Measurements from ENCODE around the gene HIBADH.

Gene HIBADH

DNA sequence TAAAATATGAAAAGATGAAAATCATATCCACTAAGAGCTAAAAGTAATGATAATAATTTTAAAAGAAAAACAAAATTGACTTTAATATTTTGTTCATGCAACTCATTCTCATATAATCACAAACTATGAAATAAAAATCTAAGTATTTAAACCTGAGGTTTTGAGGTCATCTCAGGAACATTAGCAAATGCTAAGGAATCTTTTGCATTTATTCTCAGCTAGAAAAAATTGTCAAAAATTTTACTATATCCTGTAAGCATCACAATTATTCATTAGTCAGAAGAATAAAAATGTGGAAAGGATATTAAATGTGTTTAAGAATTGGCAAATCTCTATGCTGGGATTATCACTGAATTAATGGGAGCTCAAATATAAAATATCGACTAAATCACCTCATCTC is 40.5 kb upstream of the HIBADH start:
- H3K4me3 ChIP-seq (ENCODE audit: low read depth, low read length): no peak overlapping the region
- TF ChIP-seq CTCF (IDR thresholded peaks at IDR 0.05; ENCODE audit: borderline replicate concordance, insufficient read depth, low read depth, low read length): no peak

GRCh38 chr7:27700501-27700900 is 37.8 kb upstream of the HIBADH start:
- no peak for TF ChIP-seq CTCF (IDR thresholded peaks at IDR 0.05; ENCODE audit: borderline replicate concordance, insufficient read depth, low read depth, low read length)
- H3K4me3 ChIP-seq (ENCODE audit: low read depth, low read length): no peak overlapping the region

GRCh38 chr7:27699751-27700150 is 37.1 kb upstream of the HIBADH start:
- no peak for TF ChIP-seq CTCF (IDR thresholded peaks at IDR 0.05; ENCODE audit: borderline replicate concordance, insufficient read depth, low read depth, low read length)
- H3K4me3 ChIP-seq (ENCODE audit: low read depth, low read length): no peak overlapping the region

GRCh38 chr7:27697861-27698430 is 35.3 kb upstream of the HIBADH start:
- H3K4me3 ChIP-seq (ENCODE audit: low read depth, low read length): no peak overlapping the region
- no peak for TF ChIP-seq CTCF (IDR thresholded peaks at IDR 0.05; ENCODE audit: borderline replicate concordance, insufficient read depth, low read depth, low read length)

DNA sequence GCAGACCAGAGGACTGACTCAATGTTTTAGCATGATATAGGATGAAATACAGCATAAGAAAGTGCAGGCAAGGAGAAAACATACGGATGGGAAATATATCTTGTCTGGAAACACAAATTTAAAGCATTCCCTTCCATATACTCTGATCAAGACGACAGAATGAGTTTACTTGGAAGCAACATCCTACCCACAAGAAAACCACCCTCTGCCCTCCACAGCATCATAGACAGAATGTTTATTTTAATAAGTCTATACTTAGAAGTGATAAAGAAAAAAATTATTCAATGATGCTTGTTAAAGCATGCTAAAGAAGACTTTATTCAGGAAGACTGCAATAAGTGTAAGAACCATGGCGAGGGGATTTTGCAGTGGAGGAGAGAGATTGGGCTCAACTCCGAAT is 32.4 kb upstream of the HIBADH start:
- no peak for TF ChIP-seq CTCF (IDR thresholded peaks at IDR 0.05; ENCODE audit: borderline replicate concordance, insufficient read depth, low read depth, low read length)
- no peak overlapping the region for H3K4me3 ChIP-seq (ENCODE audit: low read depth, low read length)

GRCh38 chr7:27693794-27694193 is 31.1 kb upstream of the HIBADH start:
- TF ChIP-seq CTCF (IDR thresholded peaks at IDR 0.05; ENCODE audit: borderline replicate concordance, insufficient read depth, low read depth, low read length): no peak
- H3K4me3 ChIP-seq (ENCODE audit: low read depth, low read length): no peak overlapping the region

DNA sequence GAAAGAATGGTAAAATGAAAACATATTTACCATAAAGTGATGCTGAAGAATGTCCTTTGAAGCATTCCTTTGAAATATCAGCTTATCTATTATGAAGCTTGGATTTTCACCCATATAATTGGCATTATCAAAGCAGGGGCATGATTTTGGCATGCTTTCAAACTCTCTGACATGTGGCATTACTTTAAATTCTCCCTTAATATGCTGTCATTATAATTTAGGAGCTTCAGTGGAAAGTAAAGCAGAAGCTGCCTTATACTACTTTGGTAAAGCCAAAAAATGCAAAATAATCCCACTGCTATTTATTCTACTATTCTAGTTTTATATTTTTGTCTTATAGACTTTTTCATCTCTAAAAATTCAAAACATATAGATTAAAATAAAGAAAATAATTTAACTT is 28.0 kb upstream of the HIBADH start:
- TF ChIP-seq CTCF (IDR thresholded peaks at IDR 0.05; ENCODE audit: borderline replicate concordance, insufficient read depth, low read depth, low read length): no peak
- H3K4me3 ChIP-seq (ENCODE audit: low read depth, low read length): no peak overlapping the region

Measured in GM12875 (cell line).